GM19351 (cell line): ENCODE results near the gene HDHD5.

ENCODE experiments used
- ATAC-seq: cut with Tn5 transposase; IDR thresholded peaks from one replicate; pipeline ENCODE4 v1.9.1; 2021; ENCODE audit warnings: mild to moderate bottlenecking, moderate library complexity; ENCODE audit not compliant: unreplicated experiment

The HDHD5 gene

GRCh38 chr22:17106785-17107546, 52.1 kb downstream of the HDHD5 start:
- ATAC-seq, result no peak

GRCh38 chr22:17106161-17106784, 52.8 kb downstream of the HDHD5 start:
- ATAC-seq, result no peak

- no peak for ATAC-seq
Measured at GRCh38 chr22:17105143-17106129, 53.6 kb downstream of the HDHD5 start.

GRCh38 chr22:17104336-17104935, 54.6 kb downstream of the HDHD5 start:
- no peak for ATAC-seq

GRCh38 chr22:17103351-17103750, 55.7 kb downstream of the HDHD5 start:
- no peak for ATAC-seq

GRCh38 chr22:17102297-17102667, 56.8 kb downstream of the HDHD5 start:
- ATAC-seq, result no peak

GRCh38 chr22:17101475-17102296, 57.4 kb downstream of the HDHD5 start:
- ATAC-seq, result no peak

- no peak for ATAC-seq
Measured at GRCh38 chr22:17100621-17101020, 58.5 kb downstream of the HDHD5 start.

- ATAC-seq, result no peak
Measured at GRCh38 chr22:17098379-17098819, 60.7 kb downstream of the HDHD5 start.

- no peak for ATAC-seq
Measured at GRCh38 chr22:17097701-17098100, 61.4 kb downstream of the HDHD5 start.

- no peak for ATAC-seq
Measured at GRCh38 chr22:17097062-17097461, 62.0 kb downstream of the HDHD5 start.

- ATAC-seq, result no peak
Measured at GRCh38 chr22:17096071-17096470, 63.0 kb downstream of the HDHD5 start.

- no peak for ATAC-seq
Measured at GRCh38 chr22:17095538-17095937, 63.5 kb downstream of the HDHD5 start.

GRCh38 chr22:17093081-17093480, 66.0 kb downstream of the HDHD5 start:
- ATAC-seq, result no peak

GRCh38 chr22:17091851-17092250, 67.2 kb downstream of the HDHD5 start:
- ATAC-seq, result no peak

GRCh38 chr22:17090550-17090949, 68.5 kb downstream of the HDHD5 start:
- no peak for ATAC-seq
